ENCODE results near the gene PPP1R14C.
"Not testable (repeated sequence)": the region's sequence is repeated elsewhere in the genome, so short reads cannot be mapped to it uniquely, and the experiment has no call there.

Gene PPP1R14C

GRCh38 chr6:150227281-150227680 lies 84.4 kb downstream of the PPP1R14C start:
- DNase-seq, result no peak

DNA sequence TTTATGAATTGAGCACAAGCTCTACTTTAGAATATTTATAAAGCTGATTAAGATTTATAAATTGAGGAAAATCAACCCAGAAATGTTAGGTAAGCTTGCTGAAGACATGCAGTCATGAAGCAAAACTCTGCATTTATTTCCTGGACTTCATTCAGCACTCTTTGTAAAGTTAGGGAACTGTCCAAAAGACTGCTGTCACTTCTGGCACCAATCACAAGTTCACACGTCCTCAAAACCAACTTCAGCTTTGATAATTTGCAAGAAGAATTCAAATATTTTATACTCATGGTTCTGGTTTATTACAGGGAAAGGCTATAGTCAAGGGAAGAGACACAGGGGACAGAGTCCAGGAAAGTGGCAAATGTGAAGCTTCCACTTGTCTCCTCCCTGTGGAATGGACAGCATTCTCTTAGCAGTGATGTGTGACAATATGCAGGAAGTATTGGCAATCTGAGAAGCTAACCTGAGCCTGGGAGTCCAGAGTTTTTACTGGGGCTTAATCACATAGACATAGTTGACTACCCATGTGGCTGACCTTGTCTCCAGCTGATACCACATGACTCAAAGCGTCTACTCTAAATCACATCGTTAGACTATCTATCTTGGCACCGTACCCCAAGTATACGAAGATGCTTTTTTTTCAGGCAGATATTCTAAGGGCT lies 85.4 kb downstream of the PPP1R14C start:
- DNase-seq, result no peak

GRCh38 chr6:150229436-150230163 lies 86.8 kb downstream of the PPP1R14C start:
- no peak for DNase-seq

DNA sequence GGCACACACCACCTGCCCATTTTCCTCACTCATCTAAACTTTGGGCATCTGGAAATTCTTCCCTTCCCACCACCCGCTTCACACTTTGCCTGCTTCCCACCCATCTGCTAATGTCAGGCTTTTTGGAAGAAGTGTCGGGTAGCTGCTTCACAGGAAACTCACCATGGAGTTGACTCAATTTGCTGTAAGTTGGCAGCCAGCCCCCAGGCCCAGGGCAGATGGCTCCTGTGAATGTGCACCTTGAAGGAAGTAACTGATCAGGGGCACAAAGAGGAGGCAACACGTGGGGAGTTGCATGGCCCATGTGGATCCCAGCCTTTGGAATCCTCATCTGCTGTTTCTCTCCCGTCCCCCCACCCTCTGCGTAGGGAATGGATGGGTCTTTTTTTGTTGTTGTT lies 87.3 kb downstream of the PPP1R14C start:
- DNase-seq, result no peak

GRCh38 chr6:150230832-150231524 lies 88.1 kb downstream of the PPP1R14C start:
- no peak for DNase-seq

DNA sequence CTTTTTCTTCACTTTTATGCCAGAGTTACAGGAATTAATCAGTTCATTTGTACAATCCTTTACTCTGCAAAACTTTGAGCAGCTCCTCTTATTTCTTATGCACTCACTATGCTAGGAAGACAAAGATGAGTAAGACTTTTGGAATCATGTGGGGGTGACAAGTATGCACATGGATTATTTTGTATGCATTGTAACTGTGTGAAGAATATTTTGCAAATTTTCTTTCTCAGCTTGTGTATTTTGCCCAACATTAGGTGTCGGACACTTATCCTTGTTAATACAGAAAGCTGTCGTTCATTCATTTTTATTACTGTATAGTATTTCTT lies 88.6 kb downstream of the PPP1R14C start:
- DNase-seq, result no peak

DNA sequence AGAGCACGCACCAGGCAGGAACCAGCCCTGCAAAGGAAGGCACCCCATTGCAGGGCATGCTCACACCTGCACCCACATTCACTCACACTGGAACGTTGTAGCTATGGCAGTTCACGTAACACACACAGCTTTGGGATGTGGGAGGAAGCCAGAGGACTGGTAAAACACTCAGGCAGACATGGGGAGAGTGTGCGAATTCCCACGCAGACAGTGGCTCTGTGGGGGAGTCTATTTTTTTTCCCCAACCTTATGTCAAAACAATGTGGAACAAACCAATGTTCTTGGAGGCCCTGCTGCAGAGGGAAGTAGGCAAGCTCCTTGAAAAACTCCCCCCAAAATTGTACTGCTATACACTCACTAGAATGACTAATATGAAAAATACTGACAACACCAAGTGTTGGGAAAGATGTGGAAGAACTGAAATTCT lies 91.0 kb downstream of the PPP1R14C start:
- no peak for DNase-seq

DNA sequence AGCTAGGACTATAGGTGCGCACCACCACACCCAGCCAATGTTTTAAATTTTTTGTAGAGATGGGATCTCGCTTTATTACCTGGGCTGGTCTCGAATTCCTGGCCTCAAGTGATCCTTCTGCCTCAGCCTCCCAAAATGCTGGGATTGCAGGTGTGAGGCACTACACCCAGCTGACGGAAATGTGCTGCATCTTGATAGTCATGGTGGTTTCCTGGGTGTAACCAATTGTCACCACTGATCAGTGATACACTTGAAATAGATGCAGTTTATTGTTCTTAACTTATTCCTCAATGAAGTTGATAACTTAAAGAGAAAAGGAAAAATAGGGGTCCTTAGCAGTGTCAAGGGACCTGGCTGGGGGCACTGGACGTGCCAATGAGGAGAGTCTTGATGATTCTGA lies 92.4 kb downstream of the PPP1R14C start:
- no peak for DNase-seq

DNA sequence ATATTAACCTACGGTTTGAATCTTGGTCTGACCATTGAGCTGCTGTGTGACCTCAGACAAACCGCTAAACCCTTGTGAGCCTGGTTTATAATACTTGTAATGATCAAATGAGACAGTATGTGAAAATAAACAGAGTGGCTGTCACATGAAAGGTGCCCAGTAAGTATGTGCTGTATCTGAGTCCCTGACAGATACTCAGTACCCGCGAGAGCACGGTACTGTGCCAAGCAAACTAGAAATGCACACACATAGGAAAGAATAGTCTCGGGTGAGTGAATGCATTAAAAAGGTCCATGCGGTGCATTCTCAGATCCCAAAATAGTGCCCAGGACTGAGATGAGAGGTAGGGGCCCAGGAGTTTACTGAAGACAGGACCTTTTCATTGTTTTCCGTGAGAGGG lies 93.3 kb downstream of the PPP1R14C start:
- DNase-seq, result no peak

DNA sequence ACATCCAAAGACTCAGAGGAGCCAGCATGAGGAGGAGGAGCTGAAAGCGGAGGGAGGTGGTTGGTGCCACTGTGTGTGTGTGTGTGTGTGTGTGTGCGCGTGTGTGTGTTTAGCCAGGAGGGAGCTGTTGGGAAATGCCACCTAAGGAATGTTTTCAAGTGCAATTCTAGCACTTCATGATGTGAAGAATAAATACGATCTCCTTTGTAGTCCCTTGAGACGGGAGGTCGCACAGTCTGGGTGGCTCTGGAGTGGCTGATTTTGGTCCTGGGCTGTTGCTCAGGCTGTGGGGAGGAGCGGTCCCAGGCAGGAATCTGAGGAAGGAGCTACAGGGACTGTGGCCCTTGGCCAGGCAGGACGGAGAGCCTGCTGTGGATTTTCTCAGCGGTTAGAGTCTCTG lies 93.7 kb downstream of the PPP1R14C start:
- no peak for DNase-seq

DNA sequence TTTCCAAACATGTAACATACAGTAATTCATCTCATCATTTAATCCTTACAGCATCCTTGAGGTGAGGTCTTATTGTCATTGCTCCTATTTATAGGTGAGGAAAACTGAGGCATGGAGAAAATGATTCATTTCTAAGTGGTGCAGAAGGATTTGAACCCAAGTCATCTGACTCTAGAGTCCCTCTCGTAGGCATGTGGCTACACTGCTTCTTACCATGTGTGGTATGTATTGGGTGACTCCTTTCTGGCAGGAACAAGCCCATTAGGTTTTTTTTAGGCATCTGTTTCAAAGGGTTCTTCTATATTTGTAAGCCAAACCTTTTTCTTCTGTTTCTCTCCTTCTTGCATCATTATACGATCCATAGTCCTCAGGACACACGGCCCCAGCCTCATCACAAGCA lies 94.8 kb downstream of the PPP1R14C start:
- no peak for DNase-seq

- DNase-seq, result no peak
Measured at GRCh38 chr6:150238336-150238741, 95.5 kb downstream of the PPP1R14C start.

DNA sequence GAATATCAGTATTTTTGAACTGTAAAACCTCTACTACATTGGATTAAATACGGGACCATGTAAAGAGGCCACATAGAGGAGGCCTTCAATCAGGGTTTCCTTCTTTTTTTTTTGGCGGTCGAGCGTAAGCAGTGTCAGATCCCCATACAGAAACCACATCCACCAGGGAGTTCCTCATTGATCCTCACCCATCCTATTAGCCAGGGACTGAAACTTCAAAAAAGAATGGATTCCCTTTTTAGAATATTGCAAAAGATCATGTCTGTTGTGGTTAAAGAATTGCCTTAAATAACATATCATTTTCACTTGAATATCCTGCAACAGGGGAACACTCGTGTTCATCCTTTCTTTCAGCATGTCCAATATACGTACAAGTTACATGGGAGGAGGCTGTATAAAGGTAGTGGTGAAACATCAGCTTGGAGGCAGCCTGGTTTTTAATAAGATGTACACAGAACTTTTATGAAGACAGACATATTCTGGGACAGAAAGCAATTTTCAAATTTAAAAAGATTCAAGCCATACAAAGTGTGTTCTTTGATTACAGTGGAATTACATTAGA lies 96.1 kb downstream of the PPP1R14C start:
- no peak for DNase-seq

DNA sequence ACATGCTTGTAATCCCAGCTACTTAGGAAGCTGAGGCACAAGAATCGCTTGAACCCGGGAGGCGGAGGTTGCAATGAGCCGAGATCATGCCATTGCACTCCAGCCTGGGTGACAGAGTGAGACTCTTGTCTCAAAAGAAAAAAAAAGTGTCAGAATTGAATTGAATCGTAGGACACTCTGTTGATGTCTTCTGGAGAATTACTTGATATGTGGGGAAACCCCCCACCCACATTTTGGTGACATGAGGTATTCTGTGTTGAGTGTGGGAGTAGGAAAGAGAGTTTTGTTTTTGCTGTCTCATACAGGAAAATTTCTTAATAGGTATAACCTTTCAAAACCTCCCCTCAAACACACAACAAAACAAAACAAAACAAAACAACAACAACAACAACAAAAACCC lies 98.9 kb downstream of the PPP1R14C start:
- not testable (repeated sequence) for DNase-seq

DNA sequence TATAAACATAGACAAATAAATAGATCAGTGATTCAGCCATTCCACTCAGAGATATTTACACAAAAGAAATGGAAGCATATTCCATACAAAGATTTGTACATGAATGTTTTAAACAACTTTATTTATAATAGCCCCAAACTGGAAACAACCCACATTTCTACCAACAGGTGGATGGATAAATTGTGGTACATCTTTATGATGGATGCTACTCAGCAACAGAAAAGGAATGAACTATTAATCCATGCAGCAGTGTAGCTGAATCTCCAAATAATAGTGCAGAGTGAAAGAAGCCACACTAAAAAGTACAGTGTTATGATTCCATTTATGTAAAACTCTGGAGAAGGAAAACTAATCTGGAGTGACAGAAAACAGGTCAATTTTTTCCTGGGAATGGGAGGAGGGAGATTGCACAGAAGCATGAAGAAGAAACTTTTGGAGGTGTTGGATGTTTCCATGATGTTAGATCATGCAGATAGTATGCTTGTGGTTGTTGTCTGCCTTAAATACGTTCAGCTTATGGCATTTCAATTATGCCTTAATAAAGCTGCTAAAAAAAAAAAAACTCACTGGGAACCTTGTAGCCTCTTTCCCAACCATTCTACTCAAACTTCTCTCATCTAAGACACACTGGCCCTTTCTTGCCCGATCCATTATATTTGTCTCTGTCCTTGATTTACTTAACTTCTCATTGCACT lies 100.9 kb downstream of the PPP1R14C start:
- no peak for DNase-seq

DNA sequence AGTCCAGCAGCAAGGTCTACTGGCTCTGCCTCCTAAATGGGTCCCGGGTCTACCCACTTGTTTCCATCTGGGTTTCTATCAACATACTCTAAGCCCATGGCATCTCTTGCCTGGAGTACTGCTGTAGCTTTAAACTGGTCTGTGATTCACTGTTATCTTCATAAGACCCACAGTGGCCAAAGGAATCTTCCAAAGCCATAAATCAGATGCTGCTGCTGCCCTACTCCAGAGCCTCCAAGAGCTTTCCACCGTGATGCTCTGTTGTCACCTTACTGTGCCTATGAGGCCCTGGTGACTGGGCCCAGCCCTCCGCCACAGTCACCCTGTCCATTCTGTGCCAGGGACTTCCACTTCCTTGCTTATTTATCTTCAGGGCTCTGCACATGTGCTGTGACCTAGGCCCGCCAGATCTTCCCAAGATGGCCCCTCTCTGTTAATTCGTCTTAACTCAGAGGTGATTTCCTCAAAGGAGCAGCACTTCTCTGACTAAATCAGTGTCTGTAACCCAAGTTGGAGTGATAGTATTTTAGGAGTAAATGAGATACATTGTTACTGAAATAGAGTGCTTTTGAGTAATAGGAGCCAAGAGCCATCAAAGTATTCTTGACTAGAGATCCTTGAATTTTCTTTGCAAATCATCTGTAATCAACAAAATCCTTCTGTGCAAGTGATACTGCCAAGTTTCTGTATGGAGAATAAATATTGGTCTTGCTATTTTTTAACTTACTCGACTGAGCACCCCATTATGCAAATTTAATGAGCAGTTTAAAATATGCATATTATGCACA lies 102.5 kb downstream of the PPP1R14C start:
- no peak for DNase-seq

DNA sequence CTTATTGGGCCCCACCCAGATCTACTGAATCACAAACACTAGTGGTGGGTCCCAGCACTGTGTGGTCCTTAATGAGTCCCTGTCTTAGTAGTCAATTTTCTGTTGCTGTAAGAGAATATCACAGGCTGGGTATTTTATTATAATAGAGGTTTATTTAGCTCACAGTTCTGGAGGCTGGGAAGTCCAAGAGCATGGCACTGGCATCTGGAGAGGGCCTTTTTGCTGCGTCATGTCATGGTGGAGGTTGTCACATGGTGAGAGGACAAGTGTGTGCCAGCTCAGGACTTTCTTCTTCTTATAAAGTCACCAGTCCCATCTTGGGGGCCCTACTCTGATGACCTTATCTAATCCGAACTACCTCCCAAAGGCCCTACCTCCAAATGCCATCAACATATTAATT lies 105.0 kb downstream of the PPP1R14C start:
- no peak for DNase-seq

GRCh38 chr6:150248300-150248699 lies 105.5 kb downstream of the PPP1R14C start:
- no peak for DNase-seq

GRCh38 chr6:150249261-150249660 lies 106.4 kb downstream of the PPP1R14C start:
- no peak for DNase-seq

DNA sequence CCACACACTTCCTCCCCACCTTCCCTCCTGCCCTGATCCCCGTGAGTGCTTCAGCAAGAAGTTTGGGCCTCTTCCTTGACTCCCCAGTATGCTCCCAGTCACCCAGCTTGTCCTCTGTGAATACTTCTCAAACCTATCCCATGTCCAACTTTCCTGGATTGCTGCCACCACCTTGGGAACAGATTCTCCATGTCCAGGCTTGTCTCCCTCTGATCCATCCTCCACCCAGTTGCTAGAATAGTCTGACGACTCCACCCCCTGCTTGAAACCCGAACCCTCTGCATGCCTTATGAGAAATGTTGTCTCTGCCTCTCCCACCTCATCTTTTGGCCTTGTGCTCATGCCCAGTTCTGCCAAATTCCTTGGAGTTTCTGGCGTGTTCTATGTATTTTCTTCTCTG lies 108.0 kb downstream of the PPP1R14C start:
- DNase-seq, result no peak

DNA sequence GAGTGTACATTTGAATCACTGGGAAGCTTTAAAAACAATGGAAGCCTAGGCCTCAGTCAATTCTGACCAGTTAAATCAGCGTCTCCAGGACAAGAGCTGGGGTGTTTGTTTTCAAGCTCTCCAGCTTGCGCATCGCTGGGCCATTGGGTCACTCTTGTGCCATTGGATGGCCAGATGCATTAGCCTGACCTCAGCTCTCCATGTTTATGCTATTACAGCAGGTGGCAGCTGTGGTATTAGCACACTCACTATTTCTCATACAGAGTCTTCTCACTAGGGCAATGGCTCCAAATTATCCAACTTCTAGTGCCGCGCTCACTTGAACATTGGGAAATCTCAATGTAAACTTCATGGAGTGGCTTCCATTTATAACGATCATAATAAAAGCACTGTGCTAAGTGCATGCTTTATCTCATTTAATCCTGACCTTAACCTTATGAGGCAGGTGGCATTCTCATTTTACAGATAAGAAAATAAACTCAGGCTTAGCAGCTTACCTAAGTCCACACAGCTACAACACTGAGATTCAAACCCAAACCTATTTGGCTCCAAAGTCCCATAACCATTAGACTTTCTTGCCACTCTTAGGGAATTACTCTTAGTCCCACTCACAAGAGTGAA lies 108.8 kb downstream of the PPP1R14C start:
- no peak for DNase-seq

All from COR-L47 (cell line).